HepG2 (cell line): ENCODE results near the gene DCAF6. TPM values are rescaled to one million over a fixed set of nuclear protein-coding genes. Genes with fewer than 3 reads are reported as not detected.

Source experiments
- AHDC1 ChIP-seq: sonication (generic); formaldehyde crosslinking; IDR thresholded peaks from 2 replicates; pipeline ENCODE4 v1.5.1; 2020; ENCODE audit warnings: mild to moderate bottlenecking, missing genetic modification reagents, borderline replicate concordance
- ARID5B ChIP-seq: IDR thresholded peaks from 2 replicates; pipeline ENCODE4 v1.4.0; 2020; ENCODE audit warnings: mild to moderate bottlenecking, missing genetic modification reagents
- HNF4G ChIP-seq, 2 experiments: sonication (generic) in 1 of 2; formaldehyde crosslinking in 1 of 2; IDR thresholded peaks; 2 replicates each; pipeline versions ENCODE4 v1.4.0 to v1.6.1; 2011 to 2020; ENCODE audit warnings: borderline replicate concordance in 2 of 2, low read depth in 2 of 2, mild to moderate bottlenecking in 2 of 2, low read length in 1 of 2, missing genetic modification reagents in 1 of 2, moderate library complexity in 1 of 2
- HNRNPK ChIP-seq: fragments of 200-400 bp; formaldehyde crosslinking; IDR thresholded peaks from 2 replicates; pipeline ENCODE4 v1.6.1; 2018; ENCODE audit warnings: low read length, low read depth, moderate library complexity, mild to moderate bottlenecking; ENCODE audit not compliant: poor library complexity, severe bottlenecking
- MAFK ChIP-seq, 2 experiments: IDR thresholded peaks in 1 of 2; conservative IDR thresholded peaks in 1 of 2; 2 replicates each; pipeline ENCODE4 v1.6.1; 2011; ENCODE audit warnings: improper control_type of control experiment in 2 of 2, low read length in 2 of 2
- MIER2 ChIP-seq: IDR thresholded peaks from 2 replicates; pipeline ENCODE4 v1.6.1; 2016; ENCODE audit warnings: missing biosample characterization, missing genetic modification reagents
- RBM22 ChIP-seq: fragments of 200-400 bp; formaldehyde crosslinking; optimal IDR thresholded peaks from 2 replicates; pipeline ENCODE3; 2017; ENCODE audit warnings: mild to moderate bottlenecking, low read length, moderate library complexity
- RNF2 ChIP-seq: fragments of 450-650 bp; conservative IDR thresholded peaks from 2 replicates; pipeline ENCODE4 v1.6.1; 2016; ENCODE audit warnings: low read depth
- RXRA ChIP-seq: sonication (generic); formaldehyde crosslinking; IDR thresholded peaks from 2 replicates; pipeline ENCODE4 v1.5.1; 2020; ENCODE audit warnings: missing genetic modification reagents
- SRSF4 ChIP-seq: fragments of 200-400 bp; formaldehyde crosslinking; IDR thresholded peaks from one replicate; pipeline ENCODE4 v1.6.1; 2018; ENCODE audit warnings: mild to moderate bottlenecking, low read depth, low read length, moderate library complexity; ENCODE audit not compliant: poor library complexity, severe bottlenecking
- ZBTB2 ChIP-seq: sonication (generic); formaldehyde crosslinking; IDR thresholded peaks from 2 replicates; pipeline ENCODE4 v1.8.0; 2022; ENCODE audit warnings: low read depth, missing genetic modification reagents
- ZNF282 ChIP-seq: fragments of 450-650 bp; IDR thresholded peaks from 2 replicates; pipeline ENCODE4 v1.6.1; 2018; ENCODE audit not compliant: partially characterized antibody
- ZNF776 ChIP-seq: sonication (generic); formaldehyde crosslinking; IDR thresholded peaks from 2 replicates; pipeline ENCODE4 v1.4.0; 2020; ENCODE audit warnings: mild to moderate bottlenecking, missing genetic modification reagents
- ZSCAN5A ChIP-seq: sonication (generic); formaldehyde crosslinking; IDR thresholded peaks from 2 replicates; pipeline ENCODE4 v1.8.0; 2022; ENCODE audit warnings: mild to moderate bottlenecking, missing genetic modification reagents, borderline replicate concordance
- polyA plus RNA-seq, 8 experiments: library from polyadenylated mRNA; depleted of rRNA in 3 of 8; stranded (reverse) in 7 of 8; unstranded in 1 of 8; fragments of >200 nt; fragmentation: Illumina TruSeq in 4 of 8; extraction: Trizol in 4 of 8; gene quantifications; 2 replicates each; pipeline versions ENCODE4 v1.2.1 to v1.2.3, GENCODE V29; 2011 to 2016; ENCODE audit warnings: low read depth in 4 of 8, missing spikeins in 1 of 8, mixed read lengths in 1 of 8; ENCODE audit not compliant: insufficient read depth in 1 of 8
- total RNA-seq, 5 experiments: library from RNA; depleted of rRNA; stranded (reverse); fragments of >200 nt; fragmentation: Illumina TruSeq; extraction: Trizol; gene quantifications; 2 replicates each; pipeline ENCODE4 v1.2.3, GENCODE V29; 2016; ENCODE audit warnings: low read depth in 1 of 5

The DCAF6 gene
- total and polyA plus RNA-seq, 2 of the 13 experiments (the other 11 are each of a cell fraction or from before 2014, with no cell fraction given): 24.7 to 33.7 TPM

- TF ChIP-seq HNF4G (IDR thresholded peaks at IDR 0.05; ENCODE audit: borderline replicate concordance, low read depth, low read length) (peak; percentile 62; the same call in 1 of the 2 replicates), HNF4G (CRISPR knock-in tag; IDR thresholded peaks at IDR 0.05; ENCODE audit: borderline replicate concordance, low read depth) (no peak; the same call in 1 of the 2 replicates), ARID5B (no peak), SRSF4 (no peak), RXRA (CRISPR knock-in tag) (peak; percentile 52), ZSCAN5A (CRISPR knock-in tag) (no peak), HNRNPK (peak; percentile 37), RBM22 (no peak), ZBTB2 (CRISPR knock-in tag) (no peak), ZNF776 (CRISPR knock-in tag) (peak; percentile 58; the same call in 1 of the 2 replicates), AHDC1 (CRISPR knock-in tag) (no peak), RNF2 (no peak), ZNF282 (no peak), MAFK (conservative IDR thresholded peaks at IDR 0.05 in 1 of 2, IDR thresholded peaks at IDR 0.05 in 1 of 2; ENCODE audit: low read length in 2 of 2) (no peak), MIER2 (CRISPR knock-in tag) (no peak)
Observed at GRCh38 chr1:167935216-167936067, 1.0 kb upstream of the DCAF6 start (continued).
